ENCODE results near the gene CCDC82.

DNA sequence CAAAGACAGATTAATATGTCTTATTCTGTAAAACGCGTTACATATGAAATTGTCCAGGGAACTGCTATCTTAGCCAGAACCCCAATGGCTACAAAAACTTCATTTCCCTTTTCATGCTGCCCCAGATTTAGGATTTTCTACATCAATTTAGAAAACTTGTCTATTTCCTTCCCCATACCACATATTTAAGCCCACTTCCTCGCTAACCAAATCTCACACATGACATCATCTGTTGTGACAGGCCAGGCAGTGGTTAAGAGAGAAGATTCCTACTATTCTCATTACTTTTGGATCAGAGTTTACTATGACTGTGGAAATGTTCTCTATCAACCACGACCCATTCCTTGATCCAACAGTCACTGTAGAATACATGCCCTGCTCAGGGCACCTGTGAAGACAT is 15.9 kb downstream of the CCDC82 start:
- no peak for TF ChIP-seq POLR2A (IDR thresholded peaks at IDR 0.05)
- TF ChIP-seq, protein P1, sequence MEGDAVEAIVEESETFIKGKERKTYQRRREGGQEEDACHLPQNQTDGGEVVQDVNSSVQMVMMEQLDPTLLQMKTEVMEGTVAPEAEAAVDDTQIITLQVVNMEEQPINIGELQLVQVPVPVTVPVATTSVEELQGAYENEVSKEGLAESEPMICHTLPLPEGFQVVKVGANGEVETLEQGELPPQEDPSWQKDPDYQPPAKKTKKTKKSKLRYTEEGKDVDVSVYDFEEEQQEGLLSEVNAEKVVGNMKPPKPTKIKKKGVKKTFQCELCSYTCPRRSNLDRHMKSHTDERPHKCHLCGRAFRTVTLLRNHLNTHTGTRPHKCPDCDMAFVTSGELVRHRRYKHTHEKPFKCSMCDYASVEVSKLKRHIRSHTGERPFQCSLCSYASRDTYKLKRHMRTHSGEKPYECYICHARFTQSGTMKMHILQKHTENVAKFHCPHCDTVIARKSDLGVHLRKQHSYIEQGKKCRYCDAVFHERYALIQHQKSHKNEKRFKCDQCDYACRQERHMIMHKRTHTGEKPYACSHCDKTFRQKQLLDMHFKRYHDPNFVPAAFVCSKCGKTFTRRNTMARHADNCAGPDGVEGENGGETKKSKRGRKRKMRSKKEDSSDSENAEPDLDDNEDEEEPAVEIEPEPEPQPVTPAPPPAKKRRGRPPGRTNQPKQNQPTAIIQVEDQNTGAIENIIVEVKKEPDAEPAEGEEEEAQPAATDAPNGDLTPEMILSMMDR (IDR thresholded peaks at IDR 0.05): no peak
